Naive thymus-derived CD4-positive, alpha-beta T cell (primary cell): ENCODE measurements around the gene RPL27. TPM values are rescaled to one million over a fixed set of nuclear protein-coding genes. Genes with fewer than 3 reads are reported as not detected.

ENCODE experiments used
- ATAC-seq: fragments of 150-1000 bp; cut with Tn5 transposase; 2 replicates; pipeline ENCODE4 v1.10.0; 2021; ENCODE audit warnings: mild to moderate bottlenecking, moderate library complexity
- CTCF ChIA-PET: fragments of 350-600 bp; sonication (Branson Sonifier 250); formaldehyde crosslinking; loops from one replicate; lab custom pipeline; 2021; ENCODE audit warnings: antibody characterized with exemption; lab: Charles Lee
- POLR2A ChIA-PET: fragments of 350-600 bp; sonication (Branson Sonifier 250); formaldehyde crosslinking; loops from one replicate; lab custom pipeline; 2021; ENCODE audit warnings: antibody characterized with exemption, inconsistent platforms; lab: Charles Lee
- DNase-seq, 9 donors: peaks; one replicate each; pipeline versions ENCODE4 v3.0.0 to v3.0.0-alpha.2; 2020 to 2022; ENCODE audit warnings: mixed read lengths in 1 of 9
- H3K27ac ChIP-seq: one replicate; pipeline ENCODE4 v1.7.0; 2013; ENCODE audit warnings: mild to moderate bottlenecking, low read depth, low read length, moderate library complexity
- H3K27me3 ChIP-seq, 2 donors: one replicate each; pipeline ENCODE4 v1.7.0; 2013; ENCODE audit warnings: low read length in 2 of 2, mild to moderate bottlenecking in 2 of 2, moderate library complexity in 2 of 2; ENCODE audit not compliant: control insufficient read depth in 2 of 2, insufficient read depth in 2 of 2
- H3K36me3 ChIP-seq, 3 experiments: 1 replicate in 2 of 3; 2 replicates in 1 of 3; pipeline ENCODE4 v1.7.0; 2013; ENCODE audit warnings: low read length in 3 of 3, mild to moderate bottlenecking in 3 of 3, moderate library complexity in 1 of 3; ENCODE audit not compliant: insufficient read depth in 3 of 3, control insufficient read depth in 2 of 3
- H3K4me1 ChIP-seq, 2 donors: one replicate each; pipeline ENCODE4 v1.7.0; 2013; ENCODE audit warnings: low read length in 2 of 2, mild to moderate bottlenecking in 2 of 2, moderate library complexity in 1 of 2; ENCODE audit not compliant: control insufficient read depth in 2 of 2, insufficient read depth in 2 of 2
- H3K4me3 ChIP-seq: 2 replicates; pipeline ENCODE4 v1.7.0; 2013; ENCODE audit warnings: mild to moderate bottlenecking, low read length
- H3K9me3 ChIP-seq, 3 experiments: 1 replicate in 2 of 3; 2 replicates in 1 of 3; pipeline ENCODE4 v1.7.0; 2013; ENCODE audit warnings: low read length in 3 of 3; ENCODE audit not compliant: control insufficient read depth in 2 of 3
- H3K27ac Mint-ChIP-seq, 9 donors: one replicate each; pipeline ENCODE4 v1.8.0; 2020 to 2022; ENCODE audit warnings: mixed read lengths in 9 of 9, mild to moderate bottlenecking in 8 of 9, moderate library complexity in 5 of 9, inconsistent platforms in 2 of 9
- H3K27me3 Mint-ChIP-seq, 5 donors: one replicate each; pipeline ENCODE4 v1.8.0; 2021 to 2022; ENCODE audit warnings: mixed read lengths in 5 of 5, mild to moderate bottlenecking in 1 of 5
- H3K36me3 Mint-ChIP-seq, 5 donors: one replicate each; pipeline ENCODE4 v1.8.0; 2020 to 2022; ENCODE audit warnings: mixed read lengths in 5 of 5, mild to moderate bottlenecking in 3 of 5, inconsistent platforms in 1 of 5
- H3K4me1 Mint-ChIP-seq, 7 donors: one replicate each; pipeline ENCODE4 v1.8.0; 2020 to 2022; ENCODE audit warnings: mixed read lengths in 7 of 7, mild to moderate bottlenecking in 3 of 7, inconsistent platforms in 1 of 7
- H3K4me3 Mint-ChIP-seq, 10 donors: one replicate each; pipeline ENCODE4 v1.8.0; 2020 to 2022; ENCODE audit warnings: mild to moderate bottlenecking in 10 of 10, mixed read lengths in 10 of 10, moderate library complexity in 6 of 10, inconsistent platforms in 2 of 10
- H3K9me3 Mint-ChIP-seq, 11 donors: one replicate each; pipeline ENCODE4 v1.8.0; 2020 to 2022; ENCODE audit warnings: mixed read lengths in 11 of 11, mild to moderate bottlenecking in 4 of 11, inconsistent platforms in 1 of 11, moderate library complexity in 1 of 11
- intact Hi-C, 2 donors: fragments of 100-400 bp; cut with micrococcal nuclease; formaldehyde crosslinking; loops; one replicate each; pipeline ENCODE4 v1.15.1; 2023
- polyA plus RNA-seq, 2 donors: library from polyadenylated mRNA; unstranded; fragments of 300-500 nt; fragmentation: Illumina TruSeq; gene quantifications; one replicate each; pipeline ENCODE4 v1.2.3, GENCODE V29; 2021
- total RNA-seq, 6 experiments: library from RNA in 5 of 6; stranded (reverse) in 5 of 6; gene quantifications; 1 replicate in 5 of 6; 2 replicates in 1 of 6; pipeline ENCODE4 v1.2.3 and lab custom pipeline; 2021 to 2026

The RPL27 gene
- total and polyA plus RNA-seq, 7 experiments from 2014 or later = 951 to 2,713 (median 1,834) TPM

- CTCF ChIA-PET = no interaction called here
- Mint-ChIP-seq H3K4me1 (peaks cover 25 to 40% (median 36%) of the 10 kb centered on the region in 7 donors), H3K27ac (peak within 1 kb of the TSS; percentile 83 to 98 (median 94)), H3K27me3 (no peaks in the 10 kb centered on the region), H3K9me3 (no peaks in the 10 kb centered on the region), H3K4me3 (peak within 1 kb of the TSS; percentile 96 to 99 (median 98)), H3K36me3 (peaks cover 0 to 10% (median 5%) of the 10 kb centered on the region in 5 donors)
- H3K4me1 ChIP-seq = peaks cover 4 to 16% of the 10 kb centered on the region in 2 donors
- peak; percentile 93 for ATAC-seq
- peaks cover 0 to 6% (median 0%) of the 10 kb centered on the region in 3 experiments for H3K36me3 ChIP-seq
- intact Hi-C loops = loop anchor here (1.0 to 2.0 kb wide), 8 partner anchors 16 to 503 kb away; partner anchors contain the start of genes AARSD1 (in 2 of the 2), RPL27 (in 2 of the 2), BECN1 (in 1 of the 2) and DHX8 (in 1 of the 2)
- no peaks in the 10 kb centered on the region for H3K27me3 ChIP-seq
- POLR2A ChIA-PET = interaction anchor here (0.9 to 2.1 kb wide), 3 partner anchors 18 to 380 kb away, joined by 3 to 9 read pairs (median 3); partner anchors contain the start of gene RPL27
- peak within 1 kb of the TSS; percentile 84 for H3K27ac ChIP-seq
- peak within 1 kb of the TSS; percentile 81 for H3K4me3 ChIP-seq
- no peaks in the 10 kb centered on the region for H3K9me3 ChIP-seq
- peak; percentile 81 to 93 (median 87) for DNase-seq
Observed at GRCh38 chr17:42980274-42980765, 17.9 kb upstream of the RPL27 start, which contains the start of gene RUNDC1. Gene RUNDC1 (plus strand): TSS chr17:42980565. CDS start chr17:42980577, 12 bp downstream.

GRCh38 chr17:42980766-42981397 lies 17.3 kb upstream of the RPL27 start:
- DNase-seq = peak; percentile 33 to 67 (median 55)
- Mint-ChIP-seq H3K9me3 (no peaks in the 10 kb centered on the region), H3K27ac (peak overlapping the region; percentile 83 to 96 (median 93)), H3K36me3 (peaks cover 0 to 11% (median 6%) of the 10 kb centered on the region in 5 donors), H3K4me3 (peak overlapping the region; percentile 95 to 99 (median 98)), H3K4me1 (peaks cover 25 to 43% (median 40%) of the 10 kb centered on the region in 7 donors), H3K27me3 (no peaks in the 10 kb centered on the region)
- no peaks in the 10 kb centered on the region for H3K27me3 ChIP-seq
- ChIA-PET POLR2A (interaction anchor here (0.9 to 2.1 kb wide), 3 partner anchors 17 to 380 kb away, joined by 3 to 9 read pairs (median 3); partner anchors contain the start of gene RPL27), CTCF (no interaction called here)
- ATAC-seq = peak; percentile 82
- no peaks in the 10 kb centered on the region for H3K9me3 ChIP-seq
- peaks cover 0 to 6% (median 0%) of the 10 kb centered on the region in 3 experiments for H3K36me3 ChIP-seq
- peak overlapping the region; percentile 81 for H3K4me3 ChIP-seq
- peaks cover 4 to 16% of the 10 kb centered on the region in 2 donors for H3K4me1 ChIP-seq
- intact Hi-C loops = loop anchor here (1.0 to 2.0 kb wide), 8 partner anchors 16 to 502 kb away; partner anchors contain the start of genes AARSD1 (in 2 of the 2), RPL27 (in 2 of the 2), BECN1 (in 1 of the 2) and DHX8 (in 1 of the 2)
- peak overlapping the region; percentile 84 for H3K27ac ChIP-seq

DNA sequence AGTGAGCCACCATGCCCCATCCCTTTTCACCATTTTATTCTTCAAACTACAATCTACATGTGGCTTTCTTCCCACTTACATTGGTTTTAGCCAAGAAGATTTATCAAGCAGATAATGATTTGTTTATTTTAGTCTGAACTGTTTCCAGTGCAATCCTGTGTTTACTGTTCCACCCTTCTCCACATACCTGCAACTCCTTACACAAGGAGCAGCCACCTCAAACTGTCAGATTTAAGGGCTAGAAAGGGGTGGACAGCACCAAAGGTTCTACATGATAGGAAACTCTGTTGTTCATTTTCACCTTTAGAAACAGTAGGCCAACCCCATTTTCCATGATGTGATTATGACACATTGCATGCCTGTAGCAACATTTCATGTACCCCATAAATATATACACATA lies 16.0 kb upstream of the RPL27 start:
- Histone ChIP-seq H3K27me3 (no peaks in the 10 kb centered on the region), H3K27ac (peak overlapping the region; percentile 84), H3K4me1 (peaks cover 4 to 16% of the 10 kb centered on the region in 2 donors), H3K9me3 (no peaks in the 10 kb centered on the region), H3K4me3 (no peak overlapping the region), H3K36me3 (peaks cover 0 to 13% (median 0%) of the 10 kb centered on the region in 3 experiments)
- ATAC-seq (no peak), DNase-seq (no peak)
- no peaks in the 10 kb centered on the region for H3K9me3 Mint-ChIP-seq
- ChIA-PET CTCF (no interaction called here), POLR2A (interaction anchor here (2.1 kb wide), 1 partner anchor 16 kb away, joined by 9 read pairs; the partner anchor contains the start of gene RPL27)
- H3K4me1 Mint-ChIP-seq = peaks cover 25 to 43% (median 40%) of the 10 kb centered on the region in 7 donors
- peak overlapping the region; percentile 58 to 99 (median 98) for H3K4me3 Mint-ChIP-seq
- peak overlapping the region in 3 of 9 donors; percentile 16 to 62 (median 53) for H3K27ac Mint-ChIP-seq
- H3K36me3 Mint-ChIP-seq = peaks cover 0 to 12% (median 10%) of the 10 kb centered on the region in 5 donors
- intact Hi-C loops = no loop called here
- no peaks in the 10 kb centered on the region for H3K27me3 Mint-ChIP-seq

GRCh38 chr17:42985225-42985624 lies 13.0 kb upstream of the RPL27 start:
- ATAC-seq = peak; percentile 44
- H3K4me3 ChIP-seq = no peak overlapping the region
- no peaks in the 10 kb centered on the region for H3K27me3 Mint-ChIP-seq
- H3K4me1 Mint-ChIP-seq = peaks cover 16 to 33% (median 30%) of the 10 kb centered on the region in 7 donors
- no peaks in the 10 kb centered on the region for H3K9me3 Mint-ChIP-seq
- peaks cover 4 to 33% (median 21%) of the 10 kb centered on the region in 5 donors for H3K36me3 Mint-ChIP-seq
- ChIA-PET CTCF (interaction anchor here (1.2 kb wide), 1 partner anchor 12 kb away, joined by 3 read pairs; no protein-coding TSS in a partner anchor), POLR2A (no interaction called here)
- H3K27me3 ChIP-seq = no peaks in the 10 kb centered on the region
- no peaks in the 10 kb centered on the region for H3K9me3 ChIP-seq
- intact Hi-C loops = no loop called here
- no peak overlapping the region for H3K4me3 Mint-ChIP-seq
- peaks cover 4 to 12% of the 10 kb centered on the region in 2 donors for H3K4me1 ChIP-seq
- H3K27ac ChIP-seq = no peak overlapping the region
- no peak overlapping the region for H3K27ac Mint-ChIP-seq
- H3K36me3 ChIP-seq = peaks cover 12 to 42% (median 14%) of the 10 kb centered on the region in 3 experiments
- no peak for DNase-seq

DNA sequence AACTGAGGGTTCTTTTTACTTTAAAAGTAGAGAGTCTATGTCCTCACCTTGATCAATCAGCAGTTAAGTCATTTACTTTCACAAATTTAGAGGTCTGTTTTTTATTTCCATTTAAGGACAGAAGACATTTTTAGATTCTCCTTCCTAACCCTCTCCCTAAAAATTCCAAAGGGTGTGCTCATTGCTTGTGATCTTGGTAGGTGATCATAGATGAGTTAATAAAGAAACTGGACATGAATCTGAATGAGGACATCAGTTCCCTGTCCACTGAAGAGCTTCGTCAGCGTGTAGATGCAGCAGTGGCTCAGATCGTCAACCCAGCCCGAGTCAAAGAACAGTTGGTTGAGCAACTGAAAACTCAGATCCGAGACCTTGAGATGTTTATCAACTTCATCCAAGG lies 9.1 kb upstream of the RPL27 start:
- H3K27ac ChIP-seq = no peak overlapping the region
- Mint-ChIP-seq H3K36me3 (peaks cover 11 to 50% (median 27%) of the 10 kb centered on the region in 5 donors), H3K27me3 (no peaks in the 10 kb centered on the region), H3K4me3 (no peak overlapping the region), H3K9me3 (no peaks in the 10 kb centered on the region), H3K27ac (peak overlapping the region in 1 of 9 donors; percentile 10), H3K4me1 (peaks cover 0 to 13% (median 10%) of the 10 kb centered on the region in 7 donors)
- H3K4me3 ChIP-seq = no peak overlapping the region
- no peak for DNase-seq
- CTCF ChIA-PET = no interaction called here
- intact Hi-C loops = no loop called here
- H3K9me3 ChIP-seq = no peaks in the 10 kb centered on the region
- H3K27me3 ChIP-seq = no peaks in the 10 kb centered on the region
- no peak for ATAC-seq
- POLR2A ChIA-PET = no interaction called here
- peaks cover 19 to 73% (median 27%) of the 10 kb centered on the region in 3 experiments for H3K36me3 ChIP-seq
- H3K4me1 ChIP-seq = no peaks in the 10 kb centered on the region

GRCh38 chr17:42989726-42990652 lies 8.2 kb upstream of the RPL27 start:
- intact Hi-C loops = no loop called here
- H3K27ac Mint-ChIP-seq = peak overlapping the region in 4 of 9 donors; percentile 23 to 67 (median 30)
- ATAC-seq (no peak), DNase-seq (no peak)
- no peak overlapping the region for H3K4me3 ChIP-seq
- H3K36me3 Mint-ChIP-seq = peaks cover 11 to 49% (median 27%) of the 10 kb centered on the region in 5 donors
- ChIA-PET CTCF (no interaction called here), POLR2A (no interaction called here)
- no peaks in the 10 kb centered on the region for H3K4me1 ChIP-seq
- peaks cover 0 to 9% (median 6%) of the 10 kb centered on the region in 7 donors for H3K4me1 Mint-ChIP-seq
- no peaks in the 10 kb centered on the region for H3K9me3 Mint-ChIP-seq
- H3K4me3 Mint-ChIP-seq = no peak overlapping the region
- H3K9me3 ChIP-seq = no peaks in the 10 kb centered on the region
- H3K27me3 Mint-ChIP-seq = no peaks in the 10 kb centered on the region
- peaks cover 19 to 70% (median 27%) of the 10 kb centered on the region in 3 experiments for H3K36me3 ChIP-seq
- H3K27ac ChIP-seq = no peak overlapping the region
- H3K27me3 ChIP-seq = no peaks in the 10 kb centered on the region
